ENCODE data around the gene LLCFC1. TPM values are rescaled to one million over a fixed set of nuclear protein-coding genes. Genes with fewer than 3 reads are reported as not detected.

The LLCFC1 gene
- total and polyA plus RNA-seq, 2 of the 8 experiments (the other 6 are each of a cell fraction or from before 2014, with no cell fraction given), result not detected

GRCh38 chr7:142945001-142945400 is 5.7 kb downstream of the LLCFC1 start (continued):
- TF ChIP-seq ATF2 (IDR thresholded peaks at IDR 0.05; ENCODE audit: low read length) (no peak), SIRT6 (IDR thresholded peaks at IDR 0.05; ENCODE audit: low read length) (no peak), CHD7 (IDR thresholded peaks at IDR 0.05; ENCODE audit: insufficient replicate concordance, low read length) (no peak), CTCF (IDR thresholded peaks at IDR 0.05; ENCODE audit: control extremely low read depth in 1 of 3, insufficient read depth in 1 of 3, low read depth in 1 of 3, low read length in 3 of 3) (no peak)
